Body of pancreas (tissue), 4 donors: ENCODE measurements around the gene ANGPTL4.

ENCODE experiments used
- CTCF ChIP-seq, 7 experiments: fragments of 450-650 bp in 4 of 7; fragments of 200-600 bp in 3 of 7; sonication (generic) in 3 of 7; IDR thresholded peaks; one replicate each; pipeline ENCODE4 v1.5.1; 2016 to 2019; ENCODE audit warnings: antibody characterized with exemption in 7 of 7
- POLR2A ChIP-seq, 3 donors: fragments of 450-650 bp; IDR thresholded peaks; one replicate each; pipeline ENCODE4 v1.6.1; 2016; ENCODE audit warnings: antibody characterized with exemption in 3 of 3, mild to moderate bottlenecking in 2 of 3

- no peak for TF ChIP-seq CTCF (IDR thresholded peaks at IDR 0.05)
- peak in 2 of 3 donors; percentile 31 to 34 for TF ChIP-seq POLR2A (IDR thresholded peaks at IDR 0.05)
Measured at GRCh38 chr19:8324186-8325050, 39.5 kb upstream of the ANGPTL4 start.
